Mononuclear cell (primary cell): ENCODE data around the gene CD300LB. TPM values are rescaled to one million over a fixed set of nuclear protein-coding genes. Genes with fewer than 3 reads are reported as not detected.
"Not testable (repeated sequence)": the region's sequence is repeated elsewhere in the genome, so short reads cannot be mapped to it uniquely, and the experiment has no call there.

Experiments used
- H3K27me3 ChIP-seq: 2 replicates; pipeline ENCODE4 v1.6.0; 2011; ENCODE audit warnings: low read length, control low read depth; ENCODE audit not compliant: insufficient read depth
- H3K4me1 ChIP-seq: 2 replicates; pipeline ENCODE4 v1.5.1; 2011; ENCODE audit warnings: mild to moderate bottlenecking, low read length, control low read depth; ENCODE audit not compliant: insufficient read depth
- H3K4me3 ChIP-seq: 2 replicates; pipeline ENCODE4 v1.5.1; 2011; ENCODE audit warnings: mild to moderate bottlenecking, low read length, moderate library complexity
- H3K9me3 ChIP-seq: 2 replicates; pipeline ENCODE4 v1.5.1; 2011; ENCODE audit warnings: low read depth, mild to moderate bottlenecking, control low read depth, low read length
- total RNA-seq: library from RNA; depleted of rRNA; stranded (reverse); fragments of >200 nt; gene quantifications from one replicate; pipeline ENCODE4 v1.2.3, GENCODE V29; 2012

CD300LB gene
- total RNA-seq, 1 donor, result 44.3 TPM

- Histone ChIP-seq H3K9me3 (no peaks in the 10 kb centered on the region), H3K4me1 (peaks cover 34% of the 10 kb centered on the region), H3K27me3 (no peaks in the 10 kb centered on the region), H3K4me3 (no peak overlapping the region)
Observed at GRCh38 chr17:74508156-74508555, 23.1 kb downstream of the CD300LB start.

GRCh38 chr17:74503949-74504348 lies 27.3 kb downstream of the CD300LB start:
- not testable (repeated sequence) for H3K9me3 ChIP-seq, H3K27me3 ChIP-seq, H3K4me3 ChIP-seq
- H3K4me1 ChIP-seq, result peaks cover 26% of the 10 kb centered on the region

GRCh38 chr17:74502861-74503260 lies 28.4 kb downstream of the CD300LB start:
- Histone ChIP-seq H3K4me1 (peaks cover 26% of the 10 kb centered on the region), H3K9me3 (no peaks in the 10 kb centered on the region), H3K27me3 (no peaks in the 10 kb centered on the region), H3K4me3 (no peak overlapping the region)

GRCh38 chr17:74499992-74500391 lies 31.3 kb downstream of the CD300LB start:
- Histone ChIP-seq H3K27me3 (no peaks in the 10 kb centered on the region), H3K4me3 (no peak overlapping the region), H3K4me1 (peaks cover 40% of the 10 kb centered on the region), H3K9me3 (no peaks in the 10 kb centered on the region)

GRCh38 chr17:74497471-74497870 lies 33.8 kb downstream of the CD300LB start:
- H3K27me3 ChIP-seq, result no peaks in the 10 kb centered on the region
- no peak overlapping the region for H3K4me3 ChIP-seq
- peaks cover 27% of the 10 kb centered on the region for H3K4me1 ChIP-seq
- H3K9me3 ChIP-seq, result no peaks in the 10 kb centered on the region

GRCh38 chr17:74493331-74493833 lies 37.9 kb downstream of the CD300LB start:
- Histone ChIP-seq H3K4me3 (no peak overlapping the region), H3K9me3 (no peaks in the 10 kb centered on the region), H3K27me3 (no peaks in the 10 kb centered on the region), H3K4me1 (peaks cover 32% of the 10 kb centered on the region)

GRCh38 chr17:74491626-74492025 lies 39.6 kb downstream of the CD300LB start:
- H3K9me3 ChIP-seq, result no peaks in the 10 kb centered on the region
- H3K4me3 ChIP-seq, result no peak overlapping the region
- H3K27me3 ChIP-seq, result no peaks in the 10 kb centered on the region
- H3K4me1 ChIP-seq, result peaks cover 22% of the 10 kb centered on the region

GRCh38 chr17:74490716-74491115 lies 40.6 kb downstream of the CD300LB start:
- H3K4me1 ChIP-seq, result peaks cover 18% of the 10 kb centered on the region
- no peaks in the 10 kb centered on the region for H3K9me3 ChIP-seq
- no peaks in the 10 kb centered on the region for H3K27me3 ChIP-seq
- H3K4me3 ChIP-seq, result no peak overlapping the region

GRCh38 chr17:74488276-74488675 lies 43.0 kb downstream of the CD300LB start:
- H3K4me3 ChIP-seq, H3K9me3 ChIP-seq, H3K27me3 ChIP-seq: not testable (repeated sequence)
- H3K4me1 ChIP-seq, result peaks cover 18% of the 10 kb centered on the region

GRCh38 chr17:74485841-74486240 lies 45.4 kb downstream of the CD300LB start:
- no peaks in the 10 kb centered on the region for H3K27me3 ChIP-seq
- H3K4me1 ChIP-seq, result no peaks in the 10 kb centered on the region
- no peaks in the 10 kb centered on the region for H3K9me3 ChIP-seq
- no peak overlapping the region for H3K4me3 ChIP-seq

- H3K9me3 ChIP-seq, result no peaks in the 10 kb centered on the region
- no peaks in the 10 kb centered on the region for H3K27me3 ChIP-seq
- H3K4me3 ChIP-seq, result no peak overlapping the region
- H3K4me1 ChIP-seq, result peaks cover under 1% of the 10 kb centered on the region
Observed at GRCh38 chr17:74485022-74485743, 46.1 kb downstream of the CD300LB start.

- Histone ChIP-seq H3K9me3 (no peaks in the 10 kb centered on the region), H3K27me3 (no peaks in the 10 kb centered on the region), H3K4me1 (peaks cover 11% of the 10 kb centered on the region), H3K4me3 (no peak overlapping the region)
Observed at GRCh38 chr17:74484066-74484465, 47.2 kb downstream of the CD300LB start.

- no peak overlapping the region for H3K4me3 ChIP-seq
- H3K27me3 ChIP-seq, result no peaks in the 10 kb centered on the region
- peaks cover 36% of the 10 kb centered on the region for H3K4me1 ChIP-seq
- no peaks in the 10 kb centered on the region for H3K9me3 ChIP-seq
Observed at GRCh38 chr17:74481621-74482020, 49.7 kb downstream of the CD300LB start.

- Histone ChIP-seq H3K4me3 (no peak overlapping the region), H3K9me3 (no peaks in the 10 kb centered on the region), H3K27me3 (no peaks in the 10 kb centered on the region), H3K4me1 (peaks cover 45% of the 10 kb centered on the region)
Observed at GRCh38 chr17:74480290-74480689, 51.0 kb downstream of the CD300LB start.

- H3K9me3 ChIP-seq, result no peaks in the 10 kb centered on the region
- H3K4me1 ChIP-seq, result peaks cover 59% of the 10 kb centered on the region
- no peak overlapping the region for H3K4me3 ChIP-seq
- H3K27me3 ChIP-seq, result no peaks in the 10 kb centered on the region
Observed at GRCh38 chr17:74478420-74479100, 52.7 kb downstream of the CD300LB start.

- no peak overlapping the region for H3K4me3 ChIP-seq
- H3K4me1 ChIP-seq, result peaks cover 66% of the 10 kb centered on the region
- no peaks in the 10 kb centered on the region for H3K27me3 ChIP-seq
- no peaks in the 10 kb centered on the region for H3K9me3 ChIP-seq
Observed at GRCh38 chr17:74477411-74477810, 53.9 kb downstream of the CD300LB start.
